HG03064 (cell line): ENCODE measurements around the gene ITGB7.

Source experiments
- ATAC-seq: cut with Tn5 transposase; IDR thresholded peaks from one replicate; pipeline ENCODE4 v1.9.1; 2021; ENCODE audit warnings: low read depth; ENCODE audit not compliant: unreplicated experiment

Gene ITGB7

GRCh38 chr12:53231921-53232645, 25.0 kb upstream of the ITGB7 start, which contains the start of gene RARG:
Gene RARG, minus strand, starts transcription at chr12:53232209. Its CDS starts 4,664 bp downstream, at chr12:53227545.
- no peak for ATAC-seq

- no peak for ATAC-seq
Observed at GRCh38 chr12:53231671-53231920, 24.5 kb upstream of the ITGB7 start.

- ATAC-seq: no peak
Observed at GRCh38 chr12:53230108-53230845, 23.2 kb upstream of the ITGB7 start.

GRCh38 chr12:53229454-53229853, 22.4 kb upstream of the ITGB7 start:
- ATAC-seq: no peak

GRCh38 chr12:53227836-53228235, 20.8 kb upstream of the ITGB7 start:
- ATAC-seq: no peak

GRCh38 chr12:53227341-53227740, 20.3 kb upstream of the ITGB7 start:
- ATAC-seq: no peak

- ATAC-seq: no peak
Observed at GRCh38 chr12:53226815-53227214, 19.8 kb upstream of the ITGB7 start.

GRCh38 chr12:53225635-53226424, 18.8 kb upstream of the ITGB7 start:
- ATAC-seq: no peak

- no peak for ATAC-seq
Observed at GRCh38 chr12:53224897-53225634, 18.0 kb upstream of the ITGB7 start.

- ATAC-seq: no peak
Observed at GRCh38 chr12:53224061-53224896, 17.2 kb upstream of the ITGB7 start.

GRCh38 chr12:53223389-53224060, 16.5 kb upstream of the ITGB7 start:
- no peak for ATAC-seq

GRCh38 chr12:53222806-53223261, 15.8 kb upstream of the ITGB7 start:
- ATAC-seq: no peak

GRCh38 chr12:53222170-53222721, 15.2 kb upstream of the ITGB7 start:
- no peak for ATAC-seq

- ATAC-seq: peak; percentile 40
Observed at GRCh38 chr12:53221203-53222080, 14.4 kb upstream of the ITGB7 start.

GRCh38 chr12:53220694-53221202, 13.7 kb upstream of the ITGB7 start:
- peak; percentile 48 for ATAC-seq

GRCh38 chr12:53219956-53220693, 13.1 kb upstream of the ITGB7 start:
- peak; percentile 17 for ATAC-seq

- no peak for ATAC-seq
Observed at GRCh38 chr12:53219292-53219955, 12.4 kb upstream of the ITGB7 start.
